ENCODE results near the gene PAEP. TPM values are rescaled to one million over a fixed set of nuclear protein-coding genes. Genes with fewer than 3 reads are reported as not detected.
"Not testable (repeated sequence)": the region's sequence is repeated elsewhere in the genome, so short reads cannot be mapped to it uniquely, and the experiment has no call there.

Gene PAEP
- total RNA-seq, 2 donors from 2014 or later, result not detected

- TF ChIP-seq CTCF (IDR thresholded peaks at IDR 0.05), result no peak
- DNase-seq (ENCODE audit: low spot score), result no peak
- no peaks in the 10 kb centered on the region for H3K27me3 ChIP-seq
Observed at GRCh38 chr9:135525241-135526088, 36.1 kb upstream of the PAEP start.

GRCh38 chr9:135526089-135526729 lies 35.3 kb upstream of the PAEP start:
- Histone ChIP-seq H3K36me3 (no peaks in the 10 kb centered on the region), H3K27me3 (no peaks in the 10 kb centered on the region), H3K4me3 (no peak overlapping the region), H3K9me3 (peaks cover 0 to 5% of the 10 kb centered on the region in 2 donors), H3K27ac (no peak overlapping the region), H3K4me1 (no peaks in the 10 kb centered on the region)
- DNase-seq (ENCODE audit: low spot score), result no peak
- no peak for TF ChIP-seq CTCF (IDR thresholded peaks at IDR 0.05)

More at GRCh38 chr9:135525241-135526088, 36.1 kb upstream of the PAEP start:
- Histone ChIP-seq H3K36me3 (no peaks in the 10 kb centered on the region), H3K9me3 (peaks cover 0 to 5% of the 10 kb centered on the region in 2 donors), H3K4me3 (no peak overlapping the region), H3K4me1 (no peaks in the 10 kb centered on the region), H3K27ac (no peak overlapping the region)

- Histone ChIP-seq H3K36me3 (no peaks in the 10 kb centered on the region), H3K27ac (no peak overlapping the region), H3K9me3 (peaks cover 0 to 5% of the 10 kb centered on the region in 2 donors), H3K4me1 (no peaks in the 10 kb centered on the region), H3K27me3 (no peaks in the 10 kb centered on the region), H3K4me3 (no peak overlapping the region)
- no peak for TF ChIP-seq CTCF (IDR thresholded peaks at IDR 0.05)
- no peak for DNase-seq (ENCODE audit: low spot score)
Observed at GRCh38 chr9:135526730-135527571, 34.6 kb upstream of the PAEP start.

- not testable (repeated sequence) for H3K4me3 ChIP-seq; H3K27me3 ChIP-seq; H3K27ac ChIP-seq; H3K36me3 ChIP-seq; H3K9me3 ChIP-seq; H3K4me1 ChIP-seq; DNase-seq (ENCODE audit: low spot score)
Observed at GRCh38 chr9:135528842-135529435, 32.6 kb upstream of the PAEP start.

GRCh38 chr9:135530146-135530545 lies 31.4 kb upstream of the PAEP start:
- no peaks in the 10 kb centered on the region for H3K27me3 ChIP-seq

More at GRCh38 chr9:135530146-135530545, 31.4 kb upstream of the PAEP start:
- Histone ChIP-seq H3K9me3 (peaks cover 0 to 5% of the 10 kb centered on the region in 2 donors), H3K27ac (no peak overlapping the region), H3K4me1 (no peaks in the 10 kb centered on the region), H3K36me3 (no peaks in the 10 kb centered on the region), H3K4me3 (no peak overlapping the region)
- no peak for DNase-seq (ENCODE audit: low spot score)
- TF ChIP-seq CTCF (IDR thresholded peaks at IDR 0.05), result no peak
